ENCODE measurements around the gene TENM3.

DNA sequence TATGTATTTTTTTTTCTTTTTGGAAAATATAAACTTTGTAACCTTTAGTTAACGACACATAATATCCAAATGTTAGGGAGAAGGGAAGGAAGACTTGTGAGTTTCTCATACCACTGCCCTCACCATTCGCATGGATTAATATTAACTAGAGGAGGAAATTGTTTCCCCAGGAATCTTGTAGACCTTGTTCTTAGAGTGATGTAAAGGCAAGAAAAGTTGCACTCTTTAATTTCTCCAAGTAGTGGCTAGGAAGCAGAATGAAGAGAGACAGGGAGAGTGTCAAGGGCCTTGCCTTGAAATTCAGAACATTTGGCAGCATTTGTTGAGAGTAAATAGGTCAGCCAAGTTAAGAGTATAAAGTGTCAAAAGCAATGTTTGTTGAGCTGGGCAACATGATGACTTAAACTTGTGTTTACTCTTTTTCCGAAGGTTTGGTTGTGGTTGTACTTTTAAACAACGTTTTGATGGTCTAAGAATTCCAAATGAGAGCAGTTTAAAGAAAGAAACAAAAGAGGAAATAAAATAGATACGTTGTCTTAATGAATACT is 105.7 kb downstream of the TENM3 start:
- TF ChIP-seq, protein P1, sequence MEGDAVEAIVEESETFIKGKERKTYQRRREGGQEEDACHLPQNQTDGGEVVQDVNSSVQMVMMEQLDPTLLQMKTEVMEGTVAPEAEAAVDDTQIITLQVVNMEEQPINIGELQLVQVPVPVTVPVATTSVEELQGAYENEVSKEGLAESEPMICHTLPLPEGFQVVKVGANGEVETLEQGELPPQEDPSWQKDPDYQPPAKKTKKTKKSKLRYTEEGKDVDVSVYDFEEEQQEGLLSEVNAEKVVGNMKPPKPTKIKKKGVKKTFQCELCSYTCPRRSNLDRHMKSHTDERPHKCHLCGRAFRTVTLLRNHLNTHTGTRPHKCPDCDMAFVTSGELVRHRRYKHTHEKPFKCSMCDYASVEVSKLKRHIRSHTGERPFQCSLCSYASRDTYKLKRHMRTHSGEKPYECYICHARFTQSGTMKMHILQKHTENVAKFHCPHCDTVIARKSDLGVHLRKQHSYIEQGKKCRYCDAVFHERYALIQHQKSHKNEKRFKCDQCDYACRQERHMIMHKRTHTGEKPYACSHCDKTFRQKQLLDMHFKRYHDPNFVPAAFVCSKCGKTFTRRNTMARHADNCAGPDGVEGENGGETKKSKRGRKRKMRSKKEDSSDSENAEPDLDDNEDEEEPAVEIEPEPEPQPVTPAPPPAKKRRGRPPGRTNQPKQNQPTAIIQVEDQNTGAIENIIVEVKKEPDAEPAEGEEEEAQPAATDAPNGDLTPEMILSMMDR (IDR thresholded peaks at IDR 0.05; ENCODE audit: low read depth, low read length), result no peak
- no peak for TF ChIP-seq EZH2phosphoT487 (IDR thresholded peaks at IDR 0.05; ENCODE audit: low read depth)
